HEK293 (cell line): ENCODE measurements around the gene PCDH9.
A peak's percentile ranks its signal among the peaks of the same experiment; 100 is the strongest.

Experiments
- CTCF ChIA-PET: fragments of 350-600 bp; formaldehyde crosslinking; extraction: SDS; loops from one replicate; lab custom pipeline; 2021; ENCODE audit warnings: antibody characterized with exemption; lab: Yijun Ruan, JAX
- POLR2A ChIA-PET: fragments of 300-600 bp; formaldehyde crosslinking; extraction: SDS; loops from one replicate; lab custom pipeline; 2020; ENCODE audit warnings: antibody characterized with exemption, inconsistent platforms; lab: Yijun Ruan, JAX
- H3K27ac ChIP-seq: fragments of 200-500 bp; sonication (Bioruptor generic); 2 replicates; pipeline ENCODE4 v1.5.1; 2014; ENCODE audit warnings: low read depth, low read length, control low read depth, inconsistent platforms; ENCODE audit errors: extremely low read depth
- H3K36me3 ChIP-seq, 2 experiments: fragments of 200-500 bp in 1 of 2; sonication (Bioruptor generic) in 1 of 2; 1 replicate in 1 of 2; 2 replicates in 1 of 2; pipeline ENCODE4 v1.5.1; 2014 to 2017; ENCODE audit warnings: inconsistent platforms in 2 of 2, low read length in 2 of 2; ENCODE audit not compliant: control insufficient read depth in 2 of 2, insufficient read depth in 1 of 2
- H3K4me1 ChIP-seq: fragments of 200-500 bp; sonication (Bioruptor generic); 2 replicates; pipeline ENCODE4 v1.5.1; 2014; ENCODE audit warnings: mild to moderate bottlenecking, low read length, inconsistent platforms; ENCODE audit not compliant: control insufficient read depth, insufficient read depth
- H3K4me3 ChIP-seq: 2 replicates; pipeline ENCODE4 v1.5.1; 2011; ENCODE audit warnings: low read depth, mild to moderate bottlenecking, control low read depth, low read length, moderate library complexity
- H3K9me3 ChIP-seq: fragments of 200-500 bp; sonication (Bioruptor generic); 2 replicates; pipeline ENCODE4 v1.5.1; 2014; ENCODE audit warnings: low read depth, low read length, inconsistent platforms; ENCODE audit not compliant: control insufficient read depth, insufficient read depth
- FEZF1 ChIP-seq: fragments of 450-650 bp; formaldehyde crosslinking; IDR thresholded peaks from 2 replicates; pipeline ENCODE4 v1.5.1; 2016; ENCODE audit warnings: missing biosample characterization, missing genetic modification characterization
- OSR2 ChIP-seq: fragments of 450-650 bp; formaldehyde crosslinking; IDR thresholded peaks from 2 replicates; pipeline ENCODE4 v1.5.1; 2016; ENCODE audit warnings: missing biosample characterization, missing genetic modification characterization
- PATZ1 ChIP-seq: fragments of 450-650 bp; formaldehyde crosslinking; IDR thresholded peaks from 2 replicates; pipeline ENCODE4 v1.5.1; 2016; ENCODE audit warnings: missing biosample characterization, missing genetic modification characterization
- SP7 ChIP-seq: fragments of 450-650 bp; formaldehyde crosslinking; IDR thresholded peaks from 2 replicates; pipeline ENCODE4 v1.5.1; 2016; ENCODE audit warnings: missing biosample characterization, missing genetic modification characterization
- TRIM28 ChIP-seq: IDR thresholded peaks from 2 replicates; pipeline ENCODE4 v1.6.1; 2011; ENCODE audit warnings: low read length, control low read depth, borderline replicate concordance
- TSHZ1 ChIP-seq: fragments of 450-650 bp; formaldehyde crosslinking; IDR thresholded peaks from 2 replicates; pipeline ENCODE4 v1.5.1; 2016; ENCODE audit warnings: missing biosample characterization, missing genetic modification characterization, borderline replicate concordance
- WT1 ChIP-seq: fragments of 450-650 bp; formaldehyde crosslinking; IDR thresholded peaks from 2 replicates; pipeline ENCODE4 v1.5.1; 2016; ENCODE audit warnings: missing biosample characterization, missing genetic modification characterization
- ZBTB17 ChIP-seq: fragments of 450-650 bp; formaldehyde crosslinking; IDR thresholded peaks from 2 replicates; pipeline ENCODE4 v1.5.1; 2016; ENCODE audit warnings: missing biosample characterization, missing genetic modification characterization
- ZNF184 ChIP-seq: fragments of 450-650 bp; IDR thresholded peaks from 2 replicates; pipeline ENCODE4 v1.5.1; 2018; ENCODE audit warnings: missing biosample characterization, mild to moderate bottlenecking, missing genetic modification characterization
- ZNF37A ChIP-seq: fragments of 450-650 bp; IDR thresholded peaks from 2 replicates; pipeline ENCODE4 v1.5.1; 2018; ENCODE audit warnings: missing biosample characterization, missing genetic modification characterization
- ZNF621 ChIP-seq: fragments of 450-650 bp; formaldehyde crosslinking; IDR thresholded peaks from 2 replicates; pipeline ENCODE4 v1.5.1; 2017; ENCODE audit warnings: missing biosample characterization, missing genetic modification characterization
- ZNF76 ChIP-seq: fragments of 450-650 bp; formaldehyde crosslinking; IDR thresholded peaks from 2 replicates; pipeline ENCODE4; 2016; ENCODE audit warnings: low read depth, missing biosample characterization, missing genetic modification characterization, borderline replicate concordance
- ZNF777 ChIP-seq: fragments of 450-650 bp; formaldehyde crosslinking; IDR thresholded peaks from 2 replicates; pipeline ENCODE4 v1.5.1; 2017; ENCODE audit warnings: missing biosample characterization, missing genetic modification characterization, borderline replicate concordance
- TF ChIP-seq, protein P1 (sequence below): fragments of 450-650 bp; formaldehyde crosslinking; IDR thresholded peaks from 2 replicates; pipeline ENCODE4 v1.5.1; 2016; ENCODE audit warnings: missing biosample characterization, missing genetic modification characterization
- TF ChIP-seq, protein P2 (sequence below): fragments of 450-650 bp; formaldehyde crosslinking; IDR thresholded peaks from 2 replicates; pipeline ENCODE4 v1.5.1; 2016; ENCODE audit warnings: missing biosample characterization, missing genetic modification characterization

The PCDH9 gene

DNA sequence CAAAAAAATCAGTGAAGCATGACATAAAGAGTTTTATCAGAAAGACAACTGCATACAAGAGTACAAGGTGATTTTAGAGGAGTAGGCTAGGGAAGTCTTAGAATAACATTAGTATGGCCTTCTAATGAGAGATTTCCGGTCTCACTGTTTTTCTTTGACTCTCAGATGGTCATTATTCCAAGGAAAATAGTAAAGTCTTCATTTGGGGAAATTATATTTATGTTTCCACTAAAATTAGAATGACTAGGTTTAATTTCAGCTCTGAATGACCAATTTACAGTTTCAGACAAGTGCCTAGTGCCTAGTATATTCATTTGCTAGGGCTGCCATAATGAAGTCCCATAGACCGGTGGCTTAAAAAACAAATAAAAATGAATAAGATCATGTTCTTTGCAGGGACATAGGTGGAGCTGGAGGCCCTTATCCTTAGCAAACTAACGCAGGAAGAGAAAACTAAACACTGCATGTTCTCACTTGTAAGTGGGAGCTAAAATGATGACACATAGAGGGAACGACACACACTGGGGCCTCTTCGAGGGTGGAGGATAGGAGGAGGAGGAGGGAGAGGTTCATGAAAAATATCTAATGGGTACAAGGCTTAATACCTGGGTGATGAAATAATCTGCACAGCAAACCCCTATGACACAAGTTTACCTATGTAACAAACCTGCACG lies 303.1 kb downstream of the PCDH9 start (continued):
- peak; percentile 35; the same call in 1 of the 2 replicates for TF ChIP-seq PATZ1

GRCh38 chr13:66926200-66926850 lies 303.8 kb downstream of the PCDH9 start:
- no peak overlapping the region for H3K4me3 ChIP-seq
- peak overlapping the region; percentile 2; the same call in 1 of the 2 replicates for H3K27ac ChIP-seq
- H3K36me3 ChIP-seq: no peaks in the 10 kb centered on the region
- TF ChIP-seq ZBTB17 (tag by site-specific recombination) (peak; percentile 45), TRIM28 (peak; percentile 55), ZNF621 (no peak), ZNF76 (tag by site-specific recombination) (peak; percentile 11; the same call in 1 of the 2 replicates), FEZF1 (tag by site-specific recombination) (peak; percentile 64), ZNF777 (no peak), OSR2 (tag by site-specific recombination) (peak; percentile 50; the same call in 1 of the 2 replicates), ZNF184 (tag by site-specific recombination) (0 out of 2 replicates have a peak, but pooled peaks have one; percentile 26), TSHZ1 (tag by site-specific recombination) (peak; percentile 50; the same call in 1 of the 2 replicates), SP7 (tag by site-specific recombination) (peak; percentile 84), ZNF37A (tag by site-specific recombination) (no peak), WT1 (tag by site-specific recombination) (peak; percentile 63)
- TF ChIP-seq, protein P1, sequence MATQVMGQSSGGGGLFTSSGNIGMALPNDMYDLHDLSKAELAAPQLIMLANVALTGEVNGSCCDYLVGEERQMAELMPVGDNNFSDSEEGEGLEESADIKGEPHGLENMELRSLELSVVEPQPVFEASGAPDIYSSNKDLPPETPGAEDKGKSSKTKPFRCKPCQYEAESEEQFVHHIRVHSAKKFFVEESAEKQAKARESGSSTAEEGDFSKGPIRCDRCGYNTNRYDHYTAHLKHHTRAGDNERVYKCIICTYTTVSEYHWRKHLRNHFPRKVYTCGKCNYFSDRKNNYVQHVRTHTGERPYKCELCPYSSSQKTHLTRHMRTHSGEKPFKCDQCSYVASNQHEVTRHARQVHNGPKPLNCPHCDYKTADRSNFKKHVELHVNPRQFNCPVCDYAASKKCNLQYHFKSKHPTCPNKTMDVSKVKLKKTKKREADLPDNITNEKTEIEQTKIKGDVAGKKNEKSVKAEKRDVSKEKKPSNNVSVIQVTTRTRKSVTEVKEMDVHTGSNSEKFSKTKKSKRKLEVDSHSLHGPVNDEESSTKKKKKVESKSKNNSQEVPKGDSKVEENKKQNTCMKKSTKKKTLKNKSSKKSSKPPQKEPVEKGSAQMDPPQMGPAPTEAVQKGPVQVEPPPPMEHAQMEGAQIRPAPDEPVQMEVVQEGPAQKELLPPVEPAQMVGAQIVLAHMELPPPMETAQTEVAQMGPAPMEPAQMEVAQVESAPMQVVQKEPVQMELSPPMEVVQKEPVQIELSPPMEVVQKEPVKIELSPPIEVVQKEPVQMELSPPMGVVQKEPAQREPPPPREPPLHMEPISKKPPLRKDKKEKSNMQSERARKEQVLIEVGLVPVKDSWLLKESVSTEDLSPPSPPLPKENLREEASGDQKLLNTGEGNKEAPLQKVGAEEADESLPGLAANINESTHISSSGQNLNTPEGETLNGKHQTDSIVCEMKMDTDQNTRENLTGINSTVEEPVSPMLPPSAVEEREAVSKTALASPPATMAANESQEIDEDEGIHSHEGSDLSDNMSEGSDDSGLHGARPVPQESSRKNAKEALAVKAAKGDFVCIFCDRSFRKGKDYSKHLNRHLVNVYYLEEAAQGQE (tag by site-specific recombination): peak; percentile 71; the same call in 1 of the 2 replicates
- TF ChIP-seq, protein P2, sequence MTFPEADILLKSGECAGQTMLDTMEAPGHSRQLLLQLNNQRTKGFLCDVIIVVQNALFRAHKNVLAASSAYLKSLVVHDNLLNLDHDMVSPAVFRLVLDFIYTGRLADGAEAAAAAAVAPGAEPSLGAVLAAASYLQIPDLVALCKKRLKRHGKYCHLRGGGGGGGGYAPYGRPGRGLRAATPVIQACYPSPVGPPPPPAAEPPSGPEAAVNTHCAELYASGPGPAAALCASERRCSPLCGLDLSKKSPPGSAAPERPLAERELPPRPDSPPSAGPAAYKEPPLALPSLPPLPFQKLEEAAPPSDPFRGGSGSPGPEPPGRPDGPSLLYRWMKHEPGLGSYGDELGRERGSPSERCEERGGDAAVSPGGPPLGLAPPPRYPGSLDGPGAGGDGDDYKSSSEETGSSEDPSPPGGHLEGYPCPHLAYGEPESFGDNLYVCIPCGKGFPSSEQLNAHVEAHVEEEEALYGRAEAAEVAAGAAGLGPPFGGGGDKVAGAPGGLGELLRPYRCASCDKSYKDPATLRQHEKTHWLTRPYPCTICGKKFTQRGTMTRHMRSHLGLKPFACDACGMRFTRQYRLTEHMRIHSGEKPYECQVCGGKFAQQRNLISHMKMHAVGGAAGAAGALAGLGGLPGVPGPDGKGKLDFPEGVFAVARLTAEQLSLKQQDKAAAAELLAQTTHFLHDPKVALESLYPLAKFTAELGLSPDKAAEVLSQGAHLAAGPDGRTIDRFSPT (tag by site-specific recombination): 0 out of 2 replicates have a peak, but pooled peaks have one; percentile 10
- ChIA-PET POLR2A (no interaction called here), CTCF (interaction anchor here (0.9 kb wide), 1 partner anchor 10 kb away, joined by 3 read pairs; no protein-coding TSS in a partner anchor)
- H3K9me3 ChIP-seq: no peaks in the 10 kb centered on the region
- H3K4me1 ChIP-seq: no peaks in the 10 kb centered on the region
